ENCODE measurements around the gene GALNTL6. TPM values are rescaled to one million over a fixed set of nuclear protein-coding genes. Genes with fewer than 3 reads are reported as not detected.

GALNTL6 gene
- total and polyA plus RNA-seq, 2 experiments from 2014 or later = not detected

GRCh38 chr4:173057901-173058300 lies 1244.7 kb downstream of the GALNTL6 start:
- no peak overlapping the region for H3K4me2 ChIP-seq (ENCODE audit: unreplicated experiment)
- TF ChIP-seq EZH2 (IDR thresholded peaks at IDR 0.05; ENCODE audit: insufficient read depth, poor library complexity, severe bottlenecking) (no peak), EZH2phosphoT487 (IDR thresholded peaks at IDR 0.05; ENCODE audit: insufficient read depth, low read depth) (no peak)
- peaks cover 7% of the 10 kb centered on the region; the same call in 1 of the 2 replicates for H3K27me3 ChIP-seq (replicated peaks; ENCODE audit: insufficient read depth)
- peak; percentile 33 for DNase-seq
- H3K27ac ChIP-seq = no peak overlapping the region
- H3K9me2 ChIP-seq (ENCODE audit: insufficient read depth) = no peaks in the 10 kb centered on the region
- no peaks in the 10 kb centered on the region for H3K36me3 ChIP-seq (ENCODE audit: low read depth)
- H3K4me3 ChIP-seq = no peak overlapping the region
- no peak overlapping the region for H3K9ac ChIP-seq
- H3K79me2 ChIP-seq (ENCODE audit: insufficient read depth) = no peaks in the 10 kb centered on the region
- in situ Hi-C loops (cut with MboI) = no loop called here
- no peaks in the 10 kb centered on the region for H3K9me3 ChIP-seq (ENCODE audit: low read depth)
- no peak overlapping the region for H2AFZ ChIP-seq
- 0 out of 2 replicates have a peak, but pooled peaks cover 3% of the 10 kb centered on the region for H3K4me1 ChIP-seq (ENCODE audit: insufficient read depth)
- H3F3A ChIP-seq (ENCODE audit: insufficient read depth) = no peaks in the 10 kb centered on the region
- no peaks in the 10 kb centered on the region for H4K20me1 ChIP-seq (ENCODE audit: insufficient read depth)
- 0 to 7% methylated on average over 1 of the region's 1 CpG for WGBS, 2 experiments (ENCODE audit: low coverage in 1 of 2, low lambda C conversion rate in 2 of 2, missing lambda C conversion rate in 2 of 2)

- Histone ChIP-seq H3K27ac (no peak overlapping the region), H3K4me2 (ENCODE audit: unreplicated experiment) (no peak overlapping the region), H3K27me3 (replicated peaks; ENCODE audit: insufficient read depth) (no peaks in the 10 kb centered on the region), H2AFZ (no peak overlapping the region), H3K9me2 (ENCODE audit: insufficient read depth) (no peaks in the 10 kb centered on the region), H3K4me1 (ENCODE audit: insufficient read depth) (0 out of 2 replicates have a peak, but pooled peaks cover 3% of the 10 kb centered on the region), H3K79me2 (ENCODE audit: insufficient read depth) (no peaks in the 10 kb centered on the region), H3K9ac (no peak overlapping the region), H3K4me3 (no peak overlapping the region), H3F3A (ENCODE audit: insufficient read depth) (no peaks in the 10 kb centered on the region), H4K20me1 (ENCODE audit: insufficient read depth) (no peaks in the 10 kb centered on the region), H3K36me3 (ENCODE audit: low read depth) (no peaks in the 10 kb centered on the region), H3K9me3 (ENCODE audit: low read depth) (no peaks in the 10 kb centered on the region)
- 64 to 66% methylated on average over 4 of the region's 4 CpGs for WGBS, 2 experiments (ENCODE audit: low coverage in 1 of 2, low lambda C conversion rate in 2 of 2, missing lambda C conversion rate in 2 of 2)
- TF ChIP-seq EZH2phosphoT487 (IDR thresholded peaks at IDR 0.05; ENCODE audit: insufficient read depth, low read depth) = no peak
- in situ Hi-C loops (cut with MboI) = no loop called here
- no peak for DNase-seq
These were observed 1248.0 kb downstream of the GALNTL6 start for GRCh38 chr4:173061160-173061559.

DNA sequence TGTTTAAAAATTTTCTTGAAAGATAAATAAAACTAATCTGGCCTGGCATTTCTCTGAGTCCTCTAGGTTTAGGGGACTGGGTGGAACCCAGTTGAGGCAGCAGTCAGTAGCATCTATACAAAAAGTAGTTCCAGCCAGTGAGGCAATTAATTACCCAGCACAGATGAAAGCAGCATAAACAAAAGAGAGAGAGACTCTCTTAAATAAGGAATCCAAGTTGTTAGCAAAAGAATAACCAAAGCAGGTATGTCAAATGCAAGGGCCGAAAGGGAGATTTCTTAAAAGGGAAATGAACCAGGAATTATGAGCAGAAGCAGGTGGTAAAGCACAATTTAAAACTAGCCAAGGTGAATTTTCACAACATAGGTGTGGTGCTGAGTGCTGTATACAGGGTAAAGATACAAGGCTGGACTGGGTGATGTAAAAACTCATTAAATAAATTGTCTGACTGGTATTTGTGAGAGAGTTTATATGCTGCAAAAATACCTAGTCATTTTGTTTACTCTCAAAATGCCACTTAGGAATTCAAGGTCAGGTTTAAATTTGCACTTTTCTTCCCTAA lies 1260.8 kb downstream of the GALNTL6 start:
- no peaks in the 10 kb centered on the region for H3K9me3 ChIP-seq (ENCODE audit: low read depth)
- H3K4me3 ChIP-seq = no peak overlapping the region
- no peak overlapping the region for H2AFZ ChIP-seq
- no peak overlapping the region for H3K27ac ChIP-seq
- H3K4me1 ChIP-seq (ENCODE audit: insufficient read depth) = no peaks in the 10 kb centered on the region
- no peak for DNase-seq
- no peak overlapping the region for H3K4me2 ChIP-seq (ENCODE audit: unreplicated experiment)
- H3K36me3 ChIP-seq (ENCODE audit: low read depth) = no peaks in the 10 kb centered on the region
- no peaks in the 10 kb centered on the region for H3K79me2 ChIP-seq (ENCODE audit: insufficient read depth)
- no peak overlapping the region for H3K9ac ChIP-seq
- no peaks in the 10 kb centered on the region for H3K9me2 ChIP-seq (ENCODE audit: insufficient read depth)
- 66 to 82% methylated on average over 1 of the region's 1 CpG for WGBS, 2 experiments (ENCODE audit: low coverage in 1 of 2, low lambda C conversion rate in 2 of 2, missing lambda C conversion rate in 2 of 2)
- no peaks in the 10 kb centered on the region for H4K20me1 ChIP-seq (ENCODE audit: insufficient read depth)
- H3F3A ChIP-seq (ENCODE audit: insufficient read depth) = no peaks in the 10 kb centered on the region
- TF ChIP-seq EZH2 (IDR thresholded peaks at IDR 0.05; ENCODE audit: insufficient read depth, poor library complexity, severe bottlenecking) = no peak
- no peak for TF ChIP-seq EZH2phosphoT487 (IDR thresholded peaks at IDR 0.05; ENCODE audit: insufficient read depth, low read depth)
- in situ Hi-C loops (cut with MboI) = no loop called here
- 0 out of 2 replicates have a peak, but pooled peaks cover 9% of the 10 kb centered on the region for H3K27me3 ChIP-seq (replicated peaks; ENCODE audit: insufficient read depth)

DNA sequence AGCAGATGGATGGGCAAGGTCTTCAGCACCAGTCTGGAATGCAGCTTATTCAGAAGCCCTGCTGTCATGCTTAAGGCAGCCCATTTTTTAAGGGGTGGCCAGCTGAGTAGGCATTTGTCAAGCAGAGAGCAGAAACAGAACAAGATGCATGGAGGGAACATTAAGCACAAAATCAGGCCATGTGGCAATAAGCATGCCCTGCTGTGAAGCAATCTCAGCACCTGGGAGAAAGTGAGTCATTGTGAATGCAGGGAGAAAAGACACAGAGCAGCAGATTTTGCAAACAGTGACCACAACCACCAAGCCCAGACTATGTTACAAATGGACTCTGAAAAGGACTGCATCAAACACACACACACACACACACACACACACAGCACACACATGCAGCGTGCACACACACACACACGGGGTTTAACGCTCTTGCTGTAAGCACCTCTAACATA lies 1261.3 kb downstream of the GALNTL6 start:
- H4K20me1 ChIP-seq (ENCODE audit: insufficient read depth) = no peaks in the 10 kb centered on the region
- H3K4me2 ChIP-seq (ENCODE audit: unreplicated experiment) = no peak overlapping the region
- H3K79me2 ChIP-seq (ENCODE audit: insufficient read depth) = no peaks in the 10 kb centered on the region
- 49 to 61% methylated on average over 3 of the region's 3 CpGs for WGBS, 2 experiments (ENCODE audit: low coverage in 1 of 2, low lambda C conversion rate in 2 of 2, missing lambda C conversion rate in 2 of 2)
- no peaks in the 10 kb centered on the region for H3K9me2 ChIP-seq (ENCODE audit: insufficient read depth)
- peak; percentile 51 for DNase-seq
- H3F3A ChIP-seq (ENCODE audit: insufficient read depth) = no peaks in the 10 kb centered on the region
- no peak overlapping the region for H2AFZ ChIP-seq
- no peak overlapping the region for H3K27ac ChIP-seq
- H3K9ac ChIP-seq = no peak overlapping the region
- no peak overlapping the region for H3K4me3 ChIP-seq
- TF ChIP-seq EZH2 (IDR thresholded peaks at IDR 0.05; ENCODE audit: insufficient read depth, poor library complexity, severe bottlenecking) = no peak
- TF ChIP-seq EZH2phosphoT487 (IDR thresholded peaks at IDR 0.05; ENCODE audit: insufficient read depth, low read depth) = no peak
- no peaks in the 10 kb centered on the region for H3K36me3 ChIP-seq (ENCODE audit: low read depth)
- 0 out of 2 replicates have a peak, but pooled peaks cover 9% of the 10 kb centered on the region for H3K27me3 ChIP-seq (replicated peaks; ENCODE audit: insufficient read depth)
- no peaks in the 10 kb centered on the region for H3K4me1 ChIP-seq (ENCODE audit: insufficient read depth)
- H3K9me3 ChIP-seq (ENCODE audit: low read depth) = no peaks in the 10 kb centered on the region
- in situ Hi-C loops (cut with MboI) = no loop called here
